Body of pancreas (tissue), 4 donors: ENCODE results near the gene RET.

Experiments used
- CTCF ChIP-seq, 7 experiments: fragments of 450-650 bp in 4 of 7; fragments of 200-600 bp in 3 of 7; sonication (generic) in 3 of 7; IDR thresholded peaks; one replicate each; pipeline ENCODE4 v1.5.1; 2016 to 2019; ENCODE audit warnings: antibody characterized with exemption in 7 of 7
- POLR2A ChIP-seq, 3 donors: fragments of 450-650 bp; IDR thresholded peaks; one replicate each; pipeline ENCODE4 v1.6.1; 2016; ENCODE audit warnings: antibody characterized with exemption in 3 of 3, mild to moderate bottlenecking in 2 of 3

- TF ChIP-seq CTCF (IDR thresholded peaks at IDR 0.05) (no peak), POLR2A (IDR thresholded peaks at IDR 0.05) (no peak)
Measured at GRCh38 chr10:43102063-43102828, 25.4 kb downstream of the RET start.
